Breast epithelium (tissue), 3 donors: ENCODE results near the gene NODAL.

Experiments
- CTCF ChIP-seq, 3 donors: fragments of 450-650 bp; IDR thresholded peaks; one replicate each; pipeline ENCODE4 v1.5.1; 2016 to 2017; ENCODE audit warnings: antibody characterized with exemption in 3 of 3, mild to moderate bottlenecking in 3 of 3, moderate library complexity in 3 of 3
- POLR2A ChIP-seq: fragments of 450-650 bp; IDR thresholded peaks from one replicate; pipeline ENCODE4 v1.6.1; 2016; ENCODE audit warnings: antibody characterized with exemption, mild to moderate bottlenecking, moderate library complexity
- POLR2AphosphoS5 ChIP-seq, 3 donors: sonication (generic); formaldehyde crosslinking; IDR thresholded peaks; one replicate each; pipeline ENCODE4 v1.6.1; 2017; ENCODE audit warnings: antibody characterized with exemption in 3 of 3

DNA sequence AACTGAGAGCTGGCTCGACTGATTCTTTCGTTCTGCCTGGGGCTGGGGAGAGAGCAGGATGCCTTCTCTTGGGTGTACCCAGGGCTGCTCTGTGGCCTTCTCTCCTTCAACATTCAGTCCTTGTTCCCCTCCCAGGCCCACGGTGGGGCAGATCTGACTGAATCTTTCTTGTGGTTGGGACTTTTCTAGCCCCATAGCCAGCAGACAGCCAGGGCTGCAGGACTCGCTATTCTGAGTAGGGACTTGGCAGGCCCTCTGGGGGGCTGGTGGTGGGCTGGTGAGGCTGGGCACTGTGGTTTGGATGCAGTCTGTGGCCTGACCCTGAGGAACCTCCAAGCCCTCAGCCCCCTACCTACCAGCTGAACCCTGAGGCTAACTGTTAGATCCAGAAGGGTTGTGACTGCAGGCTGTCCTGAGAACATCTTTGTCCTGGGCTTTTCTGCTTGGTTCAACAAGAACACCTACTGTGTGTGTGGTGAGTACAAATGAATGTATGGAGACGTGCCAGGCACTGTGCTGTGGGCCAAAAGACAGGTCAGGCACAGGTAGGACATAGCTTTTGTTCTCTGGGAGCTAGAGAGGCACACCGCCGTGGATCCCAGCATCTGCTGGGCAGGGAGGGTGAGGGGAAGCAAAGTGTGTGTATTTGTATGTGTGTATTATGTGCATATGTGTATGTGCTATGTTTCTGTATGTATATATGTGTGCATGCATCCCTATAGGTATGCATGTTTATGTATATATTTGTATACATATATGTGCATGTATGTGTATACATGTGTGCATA lies 35.0 kb upstream of the NODAL start:
- no peak for TF ChIP-seq POLR2A
- TF ChIP-seq CTCF (IDR thresholded peaks at IDR 0.05) = no peak
- no peak for TF ChIP-seq POLR2AphosphoS5 (IDR thresholded peaks at IDR 0.05)
